Measurements from ENCODE around the gene COX15.

DNA sequence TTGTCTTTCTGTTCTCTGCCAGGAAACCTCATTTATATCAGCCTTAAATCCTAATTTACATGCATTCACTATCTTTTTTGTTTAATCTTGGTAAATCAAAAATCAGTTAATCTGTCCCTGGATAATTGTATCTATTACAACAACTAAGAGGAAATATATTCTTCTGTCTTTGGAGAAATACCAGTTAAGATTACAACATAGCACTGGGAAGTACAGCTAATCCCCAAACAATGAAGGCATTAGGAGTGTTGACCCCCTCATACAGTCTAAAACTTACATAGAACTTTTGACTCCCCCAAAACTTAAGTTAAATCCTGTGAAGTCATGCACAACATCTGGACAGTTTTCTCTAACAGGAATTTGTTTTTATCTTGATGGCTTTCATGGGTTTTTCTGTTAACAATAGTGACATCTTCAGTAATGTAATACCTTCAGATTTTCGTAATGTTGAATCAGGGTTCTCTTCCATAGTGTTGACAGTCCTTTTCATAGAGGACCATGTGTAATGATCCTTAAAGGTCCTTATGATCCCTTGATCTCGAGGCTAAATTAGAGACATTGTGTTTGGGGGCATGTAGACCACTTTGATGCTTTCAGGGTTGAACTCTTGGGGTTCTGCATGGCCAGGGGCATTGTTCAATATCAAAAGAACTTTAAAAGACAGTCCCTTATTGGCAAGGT lies 26.4 kb upstream of the COX15 start:
- TF ChIP-seq POLR2A (IDR thresholded peaks at IDR 0.05) (no peak), CTCF (IDR thresholded peaks at IDR 0.05) (no peak)

Measured in upper lobe of left lung (tissue), 4 donors.